H9 (cell line): Measurements from ENCODE around the gene CYP21A2. TPM values are rescaled to one million over a fixed set of nuclear protein-coding genes. Genes with fewer than 3 reads are reported as not detected.

Experiments
- DNase-seq: peaks from one replicate; pipeline ENCODE4 v3.0.0-alpha.2; 2017
- H2AFZ ChIP-seq: one replicate; pipeline ENCODE4 v1.6.1; 2013; ENCODE audit warnings: mild to moderate bottlenecking, low read length, control low read depth, moderate library complexity
- H2AK5ac ChIP-seq: 2 replicates; pipeline ENCODE4 v1.6.1; 2013; ENCODE audit warnings: low read length, control low read depth, mixed read lengths; ENCODE audit not compliant: insufficient read length
- H2BK120ac ChIP-seq: one replicate; pipeline ENCODE4 v1.6.1; 2013; ENCODE audit warnings: low read depth, mild to moderate bottlenecking, low read length, control low read depth, inconsistent platforms; ENCODE audit not compliant: poor library complexity, severe bottlenecking
- H2BK12ac ChIP-seq: 2 replicates; pipeline ENCODE4 v1.6.1; 2013; ENCODE audit warnings: low read length, control low read depth, mixed read lengths, low read depth; ENCODE audit not compliant: insufficient read length
- H2BK15ac ChIP-seq: 2 replicates; pipeline ENCODE4 v1.6.1; 2013; ENCODE audit warnings: low read depth, low read length, control low read depth
- H2BK20ac ChIP-seq: one replicate; pipeline ENCODE4 v1.6.1; 2013; ENCODE audit warnings: low read depth, mild to moderate bottlenecking, low read length, control low read depth, inconsistent platforms; ENCODE audit not compliant: poor library complexity, severe bottlenecking
- H2BK5ac ChIP-seq: 2 replicates; pipeline ENCODE4 v1.6.1; 2013; ENCODE audit warnings: low read length, control low read depth, mixed read lengths; ENCODE audit not compliant: insufficient read length
- H3K14ac ChIP-seq: 2 replicates; pipeline ENCODE4 v1.6.1; 2013; ENCODE audit warnings: low read length, control low read depth; ENCODE audit not compliant: insufficient read depth
- H3K18ac ChIP-seq: 2 replicates; pipeline ENCODE4 v1.6.1; 2013; ENCODE audit warnings: low read depth, mild to moderate bottlenecking, mixed read lengths, low read length, control low read depth; ENCODE audit not compliant: insufficient read length
- H3K23ac ChIP-seq: 2 replicates; pipeline ENCODE4 v1.6.1; 2013; ENCODE audit warnings: low read length, control low read depth, mixed read lengths, low read depth; ENCODE audit not compliant: insufficient read length
- H3K23me2 ChIP-seq: 2 replicates; pipeline ENCODE4 v1.6.1; 2013; ENCODE audit warnings: low read depth, mild to moderate bottlenecking, mixed read lengths, low read length, control low read depth; ENCODE audit not compliant: insufficient read length, poor library complexity, severe bottlenecking
- H3K27ac ChIP-seq: 2 replicates; pipeline ENCODE4 v1.5.1; 2013; ENCODE audit warnings: low read length, control low read depth, mixed read lengths, low read depth; ENCODE audit not compliant: insufficient read length
- H3K27me3 ChIP-seq: 2 replicates; pipeline ENCODE4 v1.6.1; 2013; ENCODE audit warnings: low read length, control low read depth, inconsistent platforms; ENCODE audit not compliant: insufficient read depth
- H3K4ac ChIP-seq: 2 replicates; pipeline ENCODE4 v1.6.1; 2013; ENCODE audit warnings: low read depth, mild to moderate bottlenecking, control low read depth, inconsistent platforms, low read length, moderate library complexity
- H3K4me1 ChIP-seq: 2 replicates; pipeline ENCODE4 v1.6.1; 2013; ENCODE audit warnings: low read length, control low read depth, inconsistent platforms; ENCODE audit not compliant: insufficient read depth
- H3K4me2 ChIP-seq: 2 replicates; pipeline ENCODE4 v1.6.1; 2013; ENCODE audit warnings: low read length, control low read depth, mixed read lengths; ENCODE audit not compliant: insufficient read length, insufficient read depth
- H3K56ac ChIP-seq: 2 replicates; pipeline ENCODE4 v1.6.1; 2013; ENCODE audit warnings: low read depth, mild to moderate bottlenecking, mixed read lengths, low read length, control low read depth; ENCODE audit not compliant: insufficient read length
- H3K79me1 ChIP-seq: 2 replicates; pipeline ENCODE4 v1.6.1; 2013; ENCODE audit warnings: low read depth, mild to moderate bottlenecking, moderate library complexity, low read length, control low read depth, inconsistent platforms; ENCODE audit not compliant: insufficient read depth, poor library complexity, severe bottlenecking
- H3K79me2 ChIP-seq: 2 replicates; pipeline ENCODE4 v1.6.1; 2013; ENCODE audit warnings: low read length, control low read depth, inconsistent platforms; ENCODE audit not compliant: insufficient read depth
- H3K9ac ChIP-seq: 2 replicates; pipeline ENCODE4 v1.6.1; 2013; ENCODE audit warnings: low read length, control low read depth, mixed read lengths; ENCODE audit not compliant: insufficient read length; ENCODE audit errors: extremely low read depth
- H3K9me3 ChIP-seq: one replicate; pipeline ENCODE4 v1.6.1; 2013; ENCODE audit warnings: low read depth, low read length, inconsistent platforms; ENCODE audit not compliant: control insufficient read depth
- H3T11ph ChIP-seq: one replicate; pipeline ENCODE4 v1.6.1; 2013; ENCODE audit warnings: mild to moderate bottlenecking, low read length, control low read depth, inconsistent platforms
- H4K20me1 ChIP-seq: one replicate; pipeline ENCODE4 v1.6.1; 2013; ENCODE audit not compliant: control insufficient read depth, insufficient read length, insufficient read depth
- H4K5ac ChIP-seq: 2 replicates; pipeline ENCODE4 v1.6.1; 2013; ENCODE audit warnings: low read depth, mild to moderate bottlenecking, mixed read lengths, low read length, control low read depth; ENCODE audit not compliant: insufficient read length
- H4K8ac ChIP-seq: replicated peaks from 2 replicates; pipeline ENCODE4 v1.6.1; 2013; ENCODE audit warnings: low read length, control low read depth, mixed read lengths, low read depth; ENCODE audit not compliant: insufficient read length
- H4K91ac ChIP-seq: 2 replicates; pipeline ENCODE4 v1.6.1; 2013; ENCODE audit warnings: low read depth, mild to moderate bottlenecking, moderate library complexity, mixed read lengths, low read length, control low read depth; ENCODE audit not compliant: insufficient read length
- H3K27ac Mint-ChIP-seq, 3 experiments: 2 replicates in 2 of 3; 3 replicates in 1 of 3; pipeline ENCODE4 v1.8.0; 2020 to 2021; ENCODE audit warnings: mixed read lengths in 3 of 3, mild to moderate bottlenecking in 1 of 3, moderate library complexity in 1 of 3
- H3K27me3 Mint-ChIP-seq: 2 replicates; pipeline ENCODE4 v1.8.0; 2021; ENCODE audit warnings: low read depth, mild to moderate bottlenecking, moderate library complexity, mixed read lengths
- H3K36me3 Mint-ChIP-seq, 3 experiments: 2 replicates in 2 of 3; 3 replicates in 1 of 3; pipeline ENCODE4 v1.8.0; 2020 to 2021; ENCODE audit warnings: low read depth in 3 of 3, mixed read lengths in 3 of 3; ENCODE audit not compliant: insufficient read depth in 1 of 3
- H3K4me1 Mint-ChIP-seq, 2 experiments: 2 replicates each; pipeline ENCODE4 v1.8.0; 2020; ENCODE audit warnings: mixed read lengths in 2 of 2
- H3K4me3 Mint-ChIP-seq, 2 experiments: 2 replicates in 1 of 2; 3 replicates in 1 of 2; pipeline ENCODE4 v1.8.0; 2020 to 2021; ENCODE audit warnings: mild to moderate bottlenecking in 2 of 2, mixed read lengths in 2 of 2, moderate library complexity in 1 of 2
- H3K9me3 Mint-ChIP-seq, 2 experiments: 2 replicates in 1 of 2; 3 replicates in 1 of 2; pipeline ENCODE4 v1.8.0; 2020; ENCODE audit warnings: mild to moderate bottlenecking in 2 of 2, mixed read lengths in 2 of 2, moderate library complexity in 1 of 2
- WGBS: extraction: QIAGEN DNeasy Blood & Tissue Kit; methylation state at CpG from one replicate; pipeline ENCODE4 v1.1.7; 2013; ENCODE audit warnings: missing lambda C conversion rate, low lambda C conversion rate, mixed read lengths; ENCODE audit not compliant: insufficient read length; ENCODE audit errors: extremely low coverage; 5-methylcytosine and 5-hydroxymethylcytosine counted together
- total RNA-seq: library from RNA; stranded (reverse); gene quantifications from 2 replicates; pipeline ENCODE4 v1.2.1, GENCODE V29; 2021
- TF ChIP-seq, protein P1 (sequence below): fragments of 200-600 bp; sonication (generic); conservative IDR thresholded peaks from 3 replicates; pipeline ENCODE4 v1.8.0; 2021; ENCODE audit warnings: antibody characterized with exemption, mild to moderate bottlenecking

CYP21A2 gene
- total RNA-seq, 1 experiment from 2014 or later, result not detected

DNA sequence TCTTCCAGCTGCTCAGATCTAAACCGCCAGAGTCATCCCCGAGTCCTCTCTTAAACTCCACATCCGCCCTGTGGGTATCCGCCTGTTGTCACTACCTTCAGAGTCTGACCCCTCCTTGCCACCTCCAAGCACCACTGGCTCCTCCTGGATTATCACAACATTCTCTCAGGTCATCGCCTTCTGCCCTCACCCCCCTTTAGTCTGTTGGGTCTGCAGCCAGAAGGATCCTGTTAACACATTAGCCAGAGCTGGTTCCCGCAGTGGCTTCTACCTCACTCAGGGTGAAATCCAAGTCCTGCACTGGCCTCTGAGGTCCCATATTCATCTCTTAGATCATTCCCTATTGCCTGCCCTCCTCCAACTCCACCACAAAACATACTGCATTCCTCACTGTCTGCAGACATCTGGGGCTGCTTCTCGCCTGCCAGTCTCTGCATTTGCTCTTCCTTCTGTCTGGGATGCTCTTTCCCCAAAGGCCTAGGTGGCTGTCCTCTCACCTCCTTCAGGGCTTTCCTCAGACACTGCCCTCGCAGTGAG lies 36.8 kb downstream of the CYP21A2 start:
- Histone ChIP-seq H3K18ac (no peak overlapping the region), H2BK12ac (no peak overlapping the region), H4K20me1 (no peaks in the 10 kb centered on the region), H4K5ac (no peak overlapping the region), H3K9me3 (no peaks in the 10 kb centered on the region), H3K4ac (no peak overlapping the region), H2BK120ac (no peak overlapping the region), H3K14ac (no peak overlapping the region), H3K79me1 (no peaks in the 10 kb centered on the region), H3K4me2 (no peak overlapping the region), H3K27ac (no peak overlapping the region), H2BK20ac (no peak overlapping the region), H3K23me2 (no peaks in the 10 kb centered on the region), H2BK15ac (no peak overlapping the region), H3K4me1 (no peaks in the 10 kb centered on the region), H3T11ph (no peak overlapping the region), H2AK5ac (no peak overlapping the region), H3K9ac (no peak overlapping the region), H3K56ac (no peak overlapping the region), H2AFZ (no peak overlapping the region), H4K8ac (no peak overlapping the region), H3K79me2 (no peaks in the 10 kb centered on the region), H4K91ac (no peak overlapping the region), H2BK5ac (no peak overlapping the region), H3K27me3 (no peaks in the 10 kb centered on the region), H3K23ac (no peak overlapping the region)
- Mint-ChIP-seq H3K27ac (peak overlapping the region in 2 of 3 experiments; percentile 3 to 78; a peak in 2 of 7 replicates), H3K4me3 (no peak overlapping the region), H3K27me3 (peaks cover 5% of the 10 kb centered on the region), H3K9me3 (no peaks in the 10 kb centered on the region), H3K4me1 (peaks cover 24 to 31% of the 10 kb centered on the region in 2 experiments), H3K36me3 (no peaks in the 10 kb centered on the region; a peak in 1 of 7 replicates)
- TF ChIP-seq, protein P1, sequence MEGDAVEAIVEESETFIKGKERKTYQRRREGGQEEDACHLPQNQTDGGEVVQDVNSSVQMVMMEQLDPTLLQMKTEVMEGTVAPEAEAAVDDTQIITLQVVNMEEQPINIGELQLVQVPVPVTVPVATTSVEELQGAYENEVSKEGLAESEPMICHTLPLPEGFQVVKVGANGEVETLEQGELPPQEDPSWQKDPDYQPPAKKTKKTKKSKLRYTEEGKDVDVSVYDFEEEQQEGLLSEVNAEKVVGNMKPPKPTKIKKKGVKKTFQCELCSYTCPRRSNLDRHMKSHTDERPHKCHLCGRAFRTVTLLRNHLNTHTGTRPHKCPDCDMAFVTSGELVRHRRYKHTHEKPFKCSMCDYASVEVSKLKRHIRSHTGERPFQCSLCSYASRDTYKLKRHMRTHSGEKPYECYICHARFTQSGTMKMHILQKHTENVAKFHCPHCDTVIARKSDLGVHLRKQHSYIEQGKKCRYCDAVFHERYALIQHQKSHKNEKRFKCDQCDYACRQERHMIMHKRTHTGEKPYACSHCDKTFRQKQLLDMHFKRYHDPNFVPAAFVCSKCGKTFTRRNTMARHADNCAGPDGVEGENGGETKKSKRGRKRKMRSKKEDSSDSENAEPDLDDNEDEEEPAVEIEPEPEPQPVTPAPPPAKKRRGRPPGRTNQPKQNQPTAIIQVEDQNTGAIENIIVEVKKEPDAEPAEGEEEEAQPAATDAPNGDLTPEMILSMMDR, result no peak
- no CpG with 5 or more reads among the region's 8 CpGs for WGBS
- DNase-seq, result no peak
